ENCODE results near the gene ABCC11. TPM values are rescaled to one million over a fixed set of nuclear protein-coding genes. Genes with fewer than 3 reads are reported as not detected.

ABCC11 gene
- total and polyA plus RNA-seq, 4 donors, result 0.22 to 0.71 (median 0.44) TPM

- H3K4me3 ChIP-seq (ENCODE audit: low read depth, low read length), result no peak overlapping the region
- no peaks in the 10 kb centered on the region for H3K27me3 ChIP-seq (ENCODE audit: control insufficient read depth, insufficient read depth, low read length)
- no peaks in the 10 kb centered on the region for H3K9me3 ChIP-seq (ENCODE audit: control insufficient read depth, insufficient read depth, low read length)
- H3K4me1 ChIP-seq (ENCODE audit: control insufficient read depth, insufficient read depth, low read length), result peaks cover 4% of the 10 kb centered on the region
- H3K36me3 ChIP-seq (ENCODE audit: control insufficient read depth, insufficient read depth, low read length), result no peaks in the 10 kb centered on the region
- DNase-seq (ENCODE audit: low read depth in 4 of 6, low spot score in 6 of 6), result peak in 2 of 6 donors; percentile 48 to 92
- WGBS (ENCODE audit: insufficient coverage), result 84% methylated on average over 4 of the region's 6 CpGs
- no peak overlapping the region for H3K27ac ChIP-seq (ENCODE audit: low read depth, low read length)
These were observed 106.5 kb downstream of the ABCC11 start for GRCh38 chr16:48140821-48141220.

GRCh38 chr16:48139517-48139916 is 107.8 kb downstream of the ABCC11 start:
- H3K4me3 ChIP-seq (ENCODE audit: low read depth, low read length), result no peak overlapping the region
- H3K36me3 ChIP-seq (ENCODE audit: control insufficient read depth, insufficient read depth, low read length), result no peaks in the 10 kb centered on the region
- no peaks in the 10 kb centered on the region for H3K27me3 ChIP-seq (ENCODE audit: control insufficient read depth, insufficient read depth, low read length)
- H3K27ac ChIP-seq (ENCODE audit: low read depth, low read length), result no peak overlapping the region
- whole genome bisulfite sequencing (ENCODE audit: insufficient coverage), result no CpG with 5 or more reads among the region's 3 CpGs
- H3K9me3 ChIP-seq (ENCODE audit: control insufficient read depth, insufficient read depth, low read length), result no peaks in the 10 kb centered on the region
- H3K4me1 ChIP-seq (ENCODE audit: control insufficient read depth, insufficient read depth, low read length), result peaks cover 4% of the 10 kb centered on the region
- no peak for DNase-seq (ENCODE audit: low read depth in 4 of 6, low spot score in 6 of 6)

- H3K27ac ChIP-seq (ENCODE audit: low read depth, low read length), result no peak overlapping the region
- DNase-seq (ENCODE audit: low read depth in 4 of 6, low spot score in 6 of 6), result no peak
- H3K4me3 ChIP-seq (ENCODE audit: low read depth, low read length), result no peak overlapping the region
- no peaks in the 10 kb centered on the region for H3K9me3 ChIP-seq (ENCODE audit: control insufficient read depth, insufficient read depth, low read length)
- H3K36me3 ChIP-seq (ENCODE audit: control insufficient read depth, insufficient read depth, low read length), result no peaks in the 10 kb centered on the region
- no CpG with 5 or more reads among the region's 2 CpGs for WGBS (ENCODE audit: insufficient coverage)
- no peaks in the 10 kb centered on the region for H3K27me3 ChIP-seq (ENCODE audit: control insufficient read depth, insufficient read depth, low read length)
- peaks cover 4% of the 10 kb centered on the region for H3K4me1 ChIP-seq (ENCODE audit: control insufficient read depth, insufficient read depth, low read length)
These were observed 108.8 kb downstream of the ABCC11 start for GRCh38 chr16:48138543-48138942.

- no peak for DNase-seq (ENCODE audit: low read depth in 4 of 6, low spot score in 6 of 6)
- Histone ChIP-seq H3K4me1 (ENCODE audit: control insufficient read depth, insufficient read depth, low read length) (peaks cover 4% of the 10 kb centered on the region), H3K27ac (ENCODE audit: low read depth, low read length) (no peak overlapping the region), H3K9me3 (ENCODE audit: control insufficient read depth, insufficient read depth, low read length) (no peaks in the 10 kb centered on the region), H3K36me3 (ENCODE audit: control insufficient read depth, insufficient read depth, low read length) (no peaks in the 10 kb centered on the region), H3K4me3 (ENCODE audit: low read depth, low read length) (no peak overlapping the region), H3K27me3 (ENCODE audit: control insufficient read depth, insufficient read depth, low read length) (no peaks in the 10 kb centered on the region)
- 80% methylated on average over 1 of the region's 3 CpGs for WGBS (ENCODE audit: insufficient coverage)
These were observed 109.5 kb downstream of the ABCC11 start for GRCh38 chr16:48137822-48138221.

GRCh38 chr16:48136547-48137360 is 110.6 kb downstream of the ABCC11 start:
- Histone ChIP-seq H3K36me3 (ENCODE audit: control insufficient read depth, insufficient read depth, low read length) (no peaks in the 10 kb centered on the region), H3K4me3 (ENCODE audit: low read depth, low read length) (no peak overlapping the region), H3K4me1 (ENCODE audit: control insufficient read depth, insufficient read depth, low read length) (peaks cover 4% of the 10 kb centered on the region), H3K27ac (ENCODE audit: low read depth, low read length) (no peak overlapping the region), H3K27me3 (ENCODE audit: control insufficient read depth, insufficient read depth, low read length) (no peaks in the 10 kb centered on the region), H3K9me3 (ENCODE audit: control insufficient read depth, insufficient read depth, low read length) (no peaks in the 10 kb centered on the region)
- WGBS (ENCODE audit: insufficient coverage), result 90% methylated on average over 2 of the region's 9 CpGs
- DNase-seq (ENCODE audit: low read depth in 4 of 6, low spot score in 6 of 6), result peak in 1 of 6 donors; percentile 47

- Histone ChIP-seq H3K4me1 (ENCODE audit: control insufficient read depth, insufficient read depth, low read length) (no peaks in the 10 kb centered on the region), H3K4me3 (ENCODE audit: low read depth, low read length) (no peak overlapping the region), H3K27me3 (ENCODE audit: control insufficient read depth, insufficient read depth, low read length) (no peaks in the 10 kb centered on the region), H3K9me3 (ENCODE audit: control insufficient read depth, insufficient read depth, low read length) (no peaks in the 10 kb centered on the region), H3K27ac (ENCODE audit: low read depth, low read length) (no peak overlapping the region), H3K36me3 (ENCODE audit: control insufficient read depth, insufficient read depth, low read length) (no peaks in the 10 kb centered on the region)
- WGBS (ENCODE audit: insufficient coverage), result 92% methylated on average over 17 of the region's 18 CpGs
- no peak for DNase-seq (ENCODE audit: low read depth in 4 of 6, low spot score in 6 of 6)
These were observed 113.7 kb downstream of the ABCC11 start for GRCh38 chr16:48133455-48134211.

GRCh38 chr16:48132696-48133095 is 114.6 kb downstream of the ABCC11 start:
- no peaks in the 10 kb centered on the region for H3K4me1 ChIP-seq (ENCODE audit: control insufficient read depth, insufficient read depth, low read length)
- no peak overlapping the region for H3K4me3 ChIP-seq (ENCODE audit: low read depth, low read length)
- no peak overlapping the region for H3K27ac ChIP-seq (ENCODE audit: low read depth, low read length)
- no peaks in the 10 kb centered on the region for H3K9me3 ChIP-seq (ENCODE audit: control insufficient read depth, insufficient read depth, low read length)
- no peaks in the 10 kb centered on the region for H3K27me3 ChIP-seq (ENCODE audit: control insufficient read depth, insufficient read depth, low read length)
- 92% methylated on average over 2 of the region's 3 CpGs for WGBS (ENCODE audit: insufficient coverage)
- H3K36me3 ChIP-seq (ENCODE audit: control insufficient read depth, insufficient read depth, low read length), result no peaks in the 10 kb centered on the region
- DNase-seq (ENCODE audit: low read depth in 4 of 6, low spot score in 6 of 6), result no peak

GRCh38 chr16:48131201-48131935 is 116.0 kb downstream of the ABCC11 start:
- DNase-seq (ENCODE audit: low read depth in 4 of 6, low spot score in 6 of 6), result peak in 1 of 6 donors; percentile 76
- peaks cover 9% of the 10 kb centered on the region for H3K4me1 ChIP-seq (ENCODE audit: control insufficient read depth, insufficient read depth, low read length)

GRCh38 chr16:48129926-48130325 is 117.4 kb downstream of the ABCC11 start:
- no peak for DNase-seq (ENCODE audit: low read depth in 4 of 6, low spot score in 6 of 6)
- H3K4me3 ChIP-seq (ENCODE audit: low read depth, low read length), result no peak overlapping the region
- H3K27ac ChIP-seq (ENCODE audit: low read depth, low read length), result no peak overlapping the region
- no peaks in the 10 kb centered on the region for H3K27me3 ChIP-seq (ENCODE audit: control insufficient read depth, insufficient read depth, low read length)
- H3K4me1 ChIP-seq (ENCODE audit: control insufficient read depth, insufficient read depth, low read length), result peaks cover 9% of the 10 kb centered on the region
- H3K36me3 ChIP-seq (ENCODE audit: control insufficient read depth, insufficient read depth, low read length), result no peaks in the 10 kb centered on the region
- H3K9me3 ChIP-seq (ENCODE audit: control insufficient read depth, insufficient read depth, low read length), result no peaks in the 10 kb centered on the region
- WGBS (ENCODE audit: insufficient coverage), result no CpG with 5 or more reads among the region's 3 CpGs

More at GRCh38 chr16:48131201-48131935, 116.0 kb downstream of the ABCC11 start:
- H3K27ac ChIP-seq (ENCODE audit: low read depth, low read length), result no peak overlapping the region
- no peaks in the 10 kb centered on the region for H3K27me3 ChIP-seq (ENCODE audit: control insufficient read depth, insufficient read depth, low read length)
- no peaks in the 10 kb centered on the region for H3K36me3 ChIP-seq (ENCODE audit: control insufficient read depth, insufficient read depth, low read length)
- no peaks in the 10 kb centered on the region for H3K9me3 ChIP-seq (ENCODE audit: control insufficient read depth, insufficient read depth, low read length)
- H3K4me3 ChIP-seq (ENCODE audit: low read depth, low read length), result no peak overlapping the region
- 73% methylated on average over 5 of the region's 6 CpGs for WGBS (ENCODE audit: insufficient coverage)
